CD4-positive, alpha-beta memory T cell (primary cell): ENCODE data around the gene PHF20. TPM values are rescaled to one million over a fixed set of nuclear protein-coding genes. Genes with fewer than 3 reads are reported as not detected.

Experiments used
- CTCF ChIA-PET: fragments of 350-600 bp; sonication (Branson Sonifier 250); formaldehyde crosslinking; loops from one replicate; lab custom pipeline; 2021; ENCODE audit warnings: inconsistent platforms; ENCODE audit not compliant: partially characterized antibody; lab: Charles Lee
- POLR2A ChIA-PET: fragments of 350-600 bp; sonication (Branson Sonifier 250); formaldehyde crosslinking; loops from one replicate; lab custom pipeline; 2021; ENCODE audit not compliant: partially characterized antibody; lab: Charles Lee
- DNase-seq, 5 donors: peaks; one replicate each; pipeline versions ENCODE4 v3.0.0 to v3.0.0-alpha.2; 2020 to 2022; ENCODE audit warnings: mixed read lengths in 1 of 5
- H3K27ac ChIP-seq: one replicate; pipeline ENCODE4 v1.7.0; 2013; ENCODE audit warnings: low read depth, low read length
- H3K27me3 ChIP-seq: 2 replicates; pipeline ENCODE4 v1.7.0; 2013; ENCODE audit warnings: mild to moderate bottlenecking, low read length, moderate library complexity; ENCODE audit not compliant: insufficient read depth
- H3K36me3 ChIP-seq: 2 replicates; pipeline ENCODE4 v1.7.0; 2013; ENCODE audit warnings: mild to moderate bottlenecking, low read length, moderate library complexity; ENCODE audit not compliant: insufficient read depth
- H3K4me1 ChIP-seq: 2 replicates; pipeline ENCODE4 v1.7.0; 2013; ENCODE audit warnings: mild to moderate bottlenecking, low read length, moderate library complexity; ENCODE audit not compliant: insufficient read depth
- H3K4me3 ChIP-seq, 2 donors: one replicate each; pipeline ENCODE4 v1.7.0; 2013; ENCODE audit warnings: low read length in 2 of 2, mild to moderate bottlenecking in 1 of 2
- H3K9me3 ChIP-seq, 2 donors: one replicate each; pipeline ENCODE4 v1.7.0; 2013; ENCODE audit warnings: low read length in 2 of 2, control low read depth in 1 of 2; ENCODE audit not compliant: control insufficient read depth in 1 of 2
- H3K27ac Mint-ChIP-seq, 7 donors: one replicate each; pipeline ENCODE4 v1.8.0; 2020 to 2021; ENCODE audit warnings: mixed read lengths in 7 of 7, mild to moderate bottlenecking in 6 of 7, inconsistent platforms in 3 of 7, moderate library complexity in 3 of 7
- H3K27me3 Mint-ChIP-seq, 2 donors: one replicate each; pipeline ENCODE4 v1.8.0; 2020 to 2021; ENCODE audit warnings: mixed read lengths in 2 of 2
- H3K36me3 Mint-ChIP-seq, 2 donors: one replicate each; pipeline ENCODE4 v1.8.0; 2020 to 2021; ENCODE audit warnings: mixed read lengths in 2 of 2, inconsistent platforms in 1 of 2, mild to moderate bottlenecking in 1 of 2
- H3K4me1 Mint-ChIP-seq, 4 donors: one replicate each; pipeline ENCODE4 v1.8.0; 2020 to 2021; ENCODE audit warnings: mixed read lengths in 4 of 4, mild to moderate bottlenecking in 1 of 4
- H3K4me3 Mint-ChIP-seq, 8 donors: one replicate each; pipeline ENCODE4 v1.8.0; 2020 to 2021; ENCODE audit warnings: mixed read lengths in 8 of 8, mild to moderate bottlenecking in 7 of 8, moderate library complexity in 6 of 8, inconsistent platforms in 3 of 8
- H3K9me3 Mint-ChIP-seq, 8 donors: one replicate each; pipeline ENCODE4 v1.8.0; 2020 to 2021; ENCODE audit warnings: mixed read lengths in 8 of 8, mild to moderate bottlenecking in 5 of 8, inconsistent platforms in 3 of 8, moderate library complexity in 1 of 8
- intact Hi-C: fragments of 100-400 bp; cut with micrococcal nuclease; formaldehyde crosslinking; loops from one replicate; pipeline ENCODE4 v1.15.1; 2023
- polyA plus RNA-seq, 2 donors: library from polyadenylated mRNA; unstranded; fragments of 300-500 nt; fragmentation: Illumina TruSeq; gene quantifications; one replicate each; pipeline ENCODE4 v1.2.3, GENCODE V29; 2021
- total RNA-seq, 2 experiments: library from RNA; stranded (reverse); gene quantifications; one replicate each; pipeline ENCODE4 v1.2.3, GENCODE V29; 2021

Gene PHF20
- total and polyA plus RNA-seq, 4 experiments from 2014 or later: 72.9 to 126 (median 94.2) TPM

GRCh38 chr20:35732644-35732982, 39.2 kb upstream of the PHF20 start:
- peaks cover 36 to 71% (median 49%) of the 10 kb centered on the region in 4 donors for H3K4me1 Mint-ChIP-seq

GRCh38 chr20:35734374-35734773, 37.4 kb upstream of the PHF20 start:
- no peaks in the 10 kb centered on the region for H3K27me3 ChIP-seq
- intact Hi-C loops: no loop called here
- Mint-ChIP-seq H3K9me3 (no peaks in the 10 kb centered on the region), H3K27me3 (no peaks in the 10 kb centered on the region), H3K36me3 (peaks cover 70 to 79% of the 10 kb centered on the region in 2 donors), H3K27ac (peak overlapping the region in 6 of 7 donors; percentile 7 to 74 (median 54)), H3K4me1 (peaks cover 47 to 83% (median 60%) of the 10 kb centered on the region in 4 donors), H3K4me3 (peak overlapping the region; percentile 1 to 75 (median 68))
- no peak overlapping the region for H3K4me3 ChIP-seq
- ChIA-PET POLR2A (interaction anchor here (0.8 to 12.3 kb wide), 6 partner anchors 7 to 106 kb away, joined by 3 to 1007 read pairs (median 4); partner anchors contain the start of genes NFS1, PHF20, RBM39 and ROMO1), CTCF (no interaction called here)
- peaks cover 86% of the 10 kb centered on the region for H3K36me3 ChIP-seq
- H3K4me1 ChIP-seq: peaks cover 100% of the 10 kb centered on the region
- DNase-seq: peak in 1 of 5 donors; percentile 2
- H3K27ac ChIP-seq: peak overlapping the region; percentile 40
- H3K9me3 ChIP-seq: no peaks in the 10 kb centered on the region

More at GRCh38 chr20:35732644-35732982, 39.2 kb upstream of the PHF20 start:
- H3K36me3 ChIP-seq: peaks cover 80% of the 10 kb centered on the region
- H3K4me1 ChIP-seq: peaks cover 83% of the 10 kb centered on the region
- no peaks in the 10 kb centered on the region for H3K27me3 ChIP-seq
- Mint-ChIP-seq H3K27ac (peak overlapping the region in 6 of 7 donors; percentile 29 to 74 (median 58)), H3K4me3 (peak overlapping the region in 6 of 8 donors; percentile 17 to 83 (median 53)), H3K27me3 (no peaks in the 10 kb centered on the region), H3K36me3 (peaks cover 55 to 78% of the 10 kb centered on the region in 2 donors), H3K9me3 (no peaks in the 10 kb centered on the region)
- intact Hi-C loops: no loop called here
- DNase-seq: no peak
- H3K4me3 ChIP-seq: no peak overlapping the region
- CTCF ChIA-PET: no interaction called here
- no peak overlapping the region for H3K27ac ChIP-seq
- POLR2A ChIA-PET: interaction anchor here (0.9 to 9.4 kb wide), 4 partner anchors 9 to 36 kb away, joined by 3 to 102 read pairs (median 4); partner anchors contain the start of gene RBM39
- no peaks in the 10 kb centered on the region for H3K9me3 ChIP-seq

DNA sequence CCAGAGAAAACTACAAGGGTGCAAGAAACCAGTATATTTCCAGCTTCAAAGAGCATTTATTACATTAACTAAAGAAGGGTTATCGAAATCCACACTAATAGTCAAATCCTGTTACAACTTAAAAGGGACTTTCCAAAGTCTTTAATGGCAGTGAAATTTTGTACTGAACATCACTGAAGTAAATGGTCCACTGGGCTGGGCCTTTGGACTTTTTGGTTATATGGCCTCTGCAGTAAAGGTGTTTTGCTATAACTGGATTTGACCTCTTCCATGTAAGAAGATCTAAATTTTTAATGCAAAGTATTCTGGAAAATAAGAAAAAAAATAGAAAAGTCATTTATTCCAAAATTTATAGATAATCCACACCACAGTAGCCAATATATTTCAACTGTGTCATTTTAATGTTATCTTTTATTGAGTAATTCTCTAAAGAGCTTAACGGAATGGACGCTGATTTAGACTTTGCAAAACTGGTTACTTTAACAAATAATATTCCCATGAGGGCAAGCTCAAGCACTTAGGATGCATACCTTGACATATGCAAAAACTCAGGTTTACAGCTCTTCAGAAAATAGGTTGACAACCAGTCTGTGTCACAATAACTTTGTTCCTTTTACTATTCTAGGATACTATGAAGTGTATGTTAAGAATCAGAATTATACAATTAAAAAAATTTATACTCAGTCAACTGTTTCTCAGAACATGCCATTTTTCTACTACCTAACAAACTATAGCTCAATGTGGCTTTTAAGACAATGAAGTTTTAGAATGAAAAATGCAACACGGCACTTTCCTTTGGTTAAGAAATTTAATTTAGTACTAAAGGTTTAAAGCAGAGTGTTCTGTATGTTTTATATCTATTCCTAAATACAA, 36.8 kb upstream of the PHF20 start:
- H3K27ac ChIP-seq: peak overlapping the region; percentile 40
- CTCF ChIA-PET: interaction anchor here (1.0 kb wide), 1 partner anchor 117 kb away, joined by 3 read pairs; no protein-coding TSS in a partner anchor
- peak overlapping the region in 7 of 8 donors; percentile 2 to 75 (median 68) for H3K4me3 Mint-ChIP-seq
- H3K36me3 ChIP-seq: peaks cover 84% of the 10 kb centered on the region
- peaks cover 47 to 83% (median 60%) of the 10 kb centered on the region in 4 donors for H3K4me1 Mint-ChIP-seq
- H3K4me3 ChIP-seq: no peak overlapping the region
- H3K27ac Mint-ChIP-seq: peak overlapping the region in 4 of 7 donors; percentile 7 to 88 (median 70)
- intact Hi-C loops: no loop called here
- H3K4me1 ChIP-seq: peaks cover 100% of the 10 kb centered on the region
- H3K27me3 ChIP-seq: no peaks in the 10 kb centered on the region
- peak in 1 of 5 donors; percentile 1 for DNase-seq
- no peaks in the 10 kb centered on the region for H3K9me3 ChIP-seq
- H3K27me3 Mint-ChIP-seq: no peaks in the 10 kb centered on the region
- POLR2A ChIA-PET: interaction anchor here (0.6 to 12.3 kb wide), 10 partner anchors 7 to 106 kb away, joined by 3 to 1007 read pairs (median 4); partner anchors contain the start of genes NFS1, PHF20, RBM39 and ROMO1
- peaks cover 73 to 79% of the 10 kb centered on the region in 2 donors for H3K36me3 Mint-ChIP-seq
- no peaks in the 10 kb centered on the region for H3K9me3 Mint-ChIP-seq

DNA sequence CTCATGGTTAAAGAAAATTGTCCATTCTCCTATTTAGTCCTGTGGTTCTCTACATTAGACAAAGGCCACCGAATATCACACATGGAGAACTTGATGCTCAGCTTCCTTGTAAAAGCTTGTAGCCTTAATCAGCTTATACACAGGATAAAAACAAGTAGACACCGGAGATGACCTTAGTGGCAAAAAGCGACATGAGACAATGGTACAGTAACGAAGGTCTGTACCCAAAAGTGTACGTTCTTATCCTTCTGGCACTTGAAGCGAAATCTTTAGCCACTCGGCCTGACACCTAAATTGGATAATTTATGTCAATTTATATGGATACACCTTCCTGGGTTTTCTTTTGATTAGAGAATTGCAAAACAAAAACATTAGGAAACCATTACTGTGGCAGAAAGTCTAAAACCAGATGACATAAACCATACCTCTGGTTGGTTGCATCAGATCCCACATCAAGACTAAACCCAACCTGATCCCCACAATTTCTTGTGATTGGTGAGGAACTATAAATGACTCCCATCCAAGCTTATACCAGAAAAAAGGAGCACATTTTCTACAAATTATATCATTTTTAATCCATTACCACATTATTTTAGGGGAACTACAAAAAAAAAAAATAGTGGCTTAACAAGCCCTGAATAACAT, 35.9 kb upstream of the PHF20 start:
- Mint-ChIP-seq H3K4me1 (peaks cover 48 to 81% (median 62%) of the 10 kb centered on the region in 4 donors), H3K27ac (peak overlapping the region in 5 of 7 donors; percentile 43 to 88 (median 73)), H3K27me3 (no peaks in the 10 kb centered on the region), H3K4me3 (peak overlapping the region; percentile 32 to 82 (median 64)), H3K9me3 (no peaks in the 10 kb centered on the region), H3K36me3 (peaks cover 74 to 80% of the 10 kb centered on the region in 2 donors)
- intact Hi-C loops: no loop called here
- DNase-seq: peak in 1 of 5 donors; percentile 10
- Histone ChIP-seq H3K27me3 (no peaks in the 10 kb centered on the region), H3K9me3 (no peaks in the 10 kb centered on the region), H3K4me3 (no peak overlapping the region), H3K4me1 (peaks cover 98% of the 10 kb centered on the region), H3K36me3 (peaks cover 82% of the 10 kb centered on the region), H3K27ac (no peak overlapping the region)
- POLR2A ChIA-PET: interaction anchor here (0.7 to 12.3 kb wide), 3 partner anchors 6 to 43 kb away, joined by 3 to 1007 read pairs (median 102); partner anchors contain the start of genes PHF20 and RBM39
- CTCF ChIA-PET: interaction anchor here (1.0 kb wide), 1 partner anchor 117 kb away, joined by 3 read pairs; no protein-coding TSS in a partner anchor

DNA sequence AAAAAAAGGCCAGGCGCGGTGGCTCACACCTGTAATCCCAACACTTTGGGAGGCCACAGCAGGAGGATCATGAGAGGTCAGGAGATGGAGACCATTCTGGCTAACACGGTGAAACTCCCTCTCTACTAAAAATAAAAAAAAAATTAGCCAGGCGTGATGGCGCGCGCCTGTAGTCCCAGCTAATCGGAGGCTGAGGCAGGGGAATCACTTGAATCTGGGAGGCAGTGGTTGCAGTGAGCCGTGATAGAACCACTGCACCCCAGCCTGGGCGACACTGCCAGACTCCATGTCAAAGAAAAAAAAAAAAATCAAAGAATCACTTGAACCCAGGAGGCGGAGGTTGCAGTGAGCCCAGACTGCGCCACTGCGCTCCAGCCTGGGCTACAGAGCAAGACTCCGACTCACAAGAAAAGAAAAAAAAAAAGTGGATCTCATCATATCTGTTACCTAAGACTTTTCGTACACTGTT, 33.9 kb upstream of the PHF20 start:
- peaks cover 64% of the 10 kb centered on the region for H3K36me3 ChIP-seq
- peaks cover 80% of the 10 kb centered on the region for H3K4me1 ChIP-seq
- Mint-ChIP-seq H3K4me1 (peaks cover 40 to 77% (median 55%) of the 10 kb centered on the region in 4 donors), H3K4me3 (peak overlapping the region in 7 of 8 donors; percentile 55 to 78 (median 72)), H3K9me3 (peaks cover 0 to 6% (median 0%) of the 10 kb centered on the region in 8 donors), H3K27me3 (peaks cover 0 to 3% of the 10 kb centered on the region in 2 donors), H3K36me3 (peaks cover 62 to 81% of the 10 kb centered on the region in 2 donors), H3K27ac (peak overlapping the region; percentile 36 to 90 (median 70))
- no peak overlapping the region for H3K27ac ChIP-seq
- no peaks in the 10 kb centered on the region for H3K27me3 ChIP-seq
- intact Hi-C loops: loop anchor here (2.0 kb wide), 1 partner anchor 137 kb away; no protein-coding TSS in a partner anchor
- POLR2A ChIA-PET: interaction anchor here (1.5 to 12.3 kb wide), 2 partner anchors 32 to 38 kb away, joined by 3 to 1007 read pairs; partner anchors contain the start of genes NFS1, PHF20 and ROMO1
- no peak overlapping the region for H3K4me3 ChIP-seq
- peak in 1 of 5 donors; percentile 1 for DNase-seq
- CTCF ChIA-PET: no interaction called here
- no peaks in the 10 kb centered on the region for H3K9me3 ChIP-seq

- no peaks in the 10 kb centered on the region for H3K9me3 ChIP-seq
- Mint-ChIP-seq H3K4me3 (peak overlapping the region; percentile 55 to 79 (median 73)), H3K4me1 (peaks cover 42 to 77% (median 56%) of the 10 kb centered on the region in 4 donors), H3K27me3 (peaks cover 0 to 3% of the 10 kb centered on the region in 2 donors), H3K9me3 (peaks cover 0 to 6% (median 0%) of the 10 kb centered on the region in 8 donors), H3K27ac (peak overlapping the region; percentile 36 to 90 (median 70)), H3K36me3 (peaks cover 55 to 76% of the 10 kb centered on the region in 2 donors)
- POLR2A ChIA-PET: interaction anchor here (1.2 to 12.3 kb wide), 4 partner anchors 7 to 123 kb away, joined by 5 to 1007 read pairs (median 54); partner anchors contain the start of genes PHF20 and SPAG4
- peaks cover 80% of the 10 kb centered on the region for H3K4me1 ChIP-seq
- peaks cover 57% of the 10 kb centered on the region for H3K36me3 ChIP-seq
- no peaks in the 10 kb centered on the region for H3K27me3 ChIP-seq
- peak in 1 of 5 donors; percentile 11 for DNase-seq
- peak overlapping the region in 1 of 2 donors; percentile 10 for H3K4me3 ChIP-seq
- H3K27ac ChIP-seq: peak overlapping the region; percentile 34
- CTCF ChIA-PET: interaction anchor here (1.0 to 2.0 kb wide), 8 partner anchors 10 to 274 kb away, joined by 3 to 9 read pairs (median 4); no protein-coding TSS in a partner anchor
- intact Hi-C loops: loop anchor here (2.0 kb wide), 1 partner anchor 138 kb away; no protein-coding TSS in a partner anchor
These were observed 33.2 kb upstream of the PHF20 start for GRCh38 chr20:35738410-35739179.
